HG02870 (cell line): ENCODE data around the gene BAAT.

ENCODE experiments used
- ATAC-seq: cut with Tn5 transposase; IDR thresholded peaks from one replicate; pipeline ENCODE4 v1.9.1; 2021; ENCODE audit warnings: mild to moderate bottlenecking, moderate library complexity; ENCODE audit not compliant: unreplicated experiment

BAAT gene

DNA sequence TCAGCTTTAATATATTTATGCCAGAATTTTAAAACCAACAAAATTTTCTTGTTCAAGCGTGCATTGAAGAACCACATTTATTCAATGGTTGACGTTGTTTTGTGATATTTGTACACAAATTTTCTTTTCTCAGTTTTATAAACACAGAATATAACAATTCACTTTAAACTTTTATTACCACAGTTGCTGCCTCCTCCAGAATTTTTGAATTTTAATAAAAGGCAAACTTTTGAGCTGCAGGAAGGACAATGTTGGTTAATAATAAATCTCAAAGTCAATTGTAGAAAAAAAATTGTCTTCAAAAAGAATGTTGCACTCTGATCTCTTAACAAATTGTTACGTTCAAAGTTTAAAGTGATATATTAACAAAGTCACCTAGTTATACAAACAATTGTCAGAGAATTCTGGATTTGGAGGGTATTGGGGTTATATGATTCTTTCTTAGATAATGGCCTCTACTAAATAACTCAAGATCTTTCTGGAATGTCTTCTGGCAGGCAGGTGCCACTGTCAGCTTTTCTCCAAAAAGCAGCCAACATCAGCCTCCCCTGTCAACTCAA, 60.5 kb downstream of the BAAT start:
- no peak for ATAC-seq

DNA sequence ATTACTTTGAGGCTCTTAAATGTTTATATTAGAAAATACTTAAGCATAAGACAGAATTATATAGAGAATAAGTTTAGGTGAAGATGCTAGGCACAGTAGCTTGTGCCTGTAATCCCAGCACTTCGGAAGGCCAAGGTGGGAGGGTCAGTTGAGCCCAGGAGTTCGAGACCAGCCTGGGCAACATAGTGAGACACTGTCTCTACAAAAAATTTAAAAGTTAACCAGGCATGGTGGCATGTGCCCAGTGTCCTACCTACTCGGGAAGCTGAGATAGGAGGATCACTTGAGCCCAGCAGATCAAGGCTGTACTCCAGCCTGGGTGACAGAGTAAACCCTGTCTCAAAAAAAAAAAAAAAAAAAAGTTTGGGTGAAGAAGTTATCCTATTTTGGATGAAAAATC, 61.7 kb downstream of the BAAT start:
- ATAC-seq, result no peak

DNA sequence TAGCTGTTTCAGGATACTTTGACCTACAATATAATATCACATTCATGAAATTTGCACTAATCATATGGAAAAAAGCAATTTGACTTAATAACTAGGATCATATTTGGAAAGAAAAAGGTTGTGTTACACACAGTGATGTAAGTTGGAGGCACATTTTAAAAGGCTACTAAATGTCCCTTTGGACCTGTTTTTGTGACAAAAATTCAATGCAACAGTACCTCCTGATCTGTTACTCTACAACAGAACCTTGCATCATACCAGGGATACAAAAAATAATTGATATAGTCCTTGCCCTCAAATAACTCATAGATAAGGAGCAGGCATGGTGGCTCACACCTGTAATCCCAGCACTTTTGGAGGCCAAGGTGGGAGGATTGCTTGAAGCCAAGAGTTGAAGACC, 67.1 kb downstream of the BAAT start:
- no peak for ATAC-seq

DNA sequence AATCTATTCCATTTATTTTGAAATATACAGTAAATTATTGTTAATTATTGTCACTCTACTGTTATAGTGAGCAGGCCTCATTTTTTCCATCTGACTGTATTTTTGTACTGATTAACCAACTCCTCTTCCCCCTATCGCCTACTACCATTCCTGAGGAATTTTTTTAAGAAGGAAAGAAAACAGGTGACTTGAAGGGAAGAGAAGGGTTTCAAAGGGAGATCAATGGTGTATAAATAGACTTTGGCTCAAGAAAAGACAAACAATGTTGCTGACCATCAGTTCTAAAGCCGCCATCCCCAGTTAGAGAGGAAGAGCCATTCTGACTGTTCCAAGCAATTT, 69.7 kb downstream of the BAAT start:
- no peak for ATAC-seq

DNA sequence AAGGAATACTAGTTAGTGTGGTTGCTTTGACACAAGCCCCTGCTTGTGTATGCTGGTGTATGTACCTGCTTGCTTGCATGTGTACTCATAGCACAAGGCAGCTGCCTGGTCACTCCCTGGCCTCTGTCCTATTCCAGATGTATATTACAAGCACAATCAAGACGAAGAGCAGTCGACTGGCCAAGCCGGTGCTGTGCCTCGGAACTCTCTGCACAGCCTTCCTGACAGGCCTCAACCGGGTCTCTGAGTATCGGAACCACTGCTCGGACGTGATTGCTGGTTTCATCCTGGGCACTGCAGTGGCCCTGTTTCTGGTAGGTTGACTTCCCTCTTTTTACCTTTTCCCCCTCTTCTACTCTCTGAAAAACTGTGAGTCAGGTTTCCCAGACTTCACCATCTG, 72.1 kb downstream of the BAAT start:
- no peak for ATAC-seq

DNA sequence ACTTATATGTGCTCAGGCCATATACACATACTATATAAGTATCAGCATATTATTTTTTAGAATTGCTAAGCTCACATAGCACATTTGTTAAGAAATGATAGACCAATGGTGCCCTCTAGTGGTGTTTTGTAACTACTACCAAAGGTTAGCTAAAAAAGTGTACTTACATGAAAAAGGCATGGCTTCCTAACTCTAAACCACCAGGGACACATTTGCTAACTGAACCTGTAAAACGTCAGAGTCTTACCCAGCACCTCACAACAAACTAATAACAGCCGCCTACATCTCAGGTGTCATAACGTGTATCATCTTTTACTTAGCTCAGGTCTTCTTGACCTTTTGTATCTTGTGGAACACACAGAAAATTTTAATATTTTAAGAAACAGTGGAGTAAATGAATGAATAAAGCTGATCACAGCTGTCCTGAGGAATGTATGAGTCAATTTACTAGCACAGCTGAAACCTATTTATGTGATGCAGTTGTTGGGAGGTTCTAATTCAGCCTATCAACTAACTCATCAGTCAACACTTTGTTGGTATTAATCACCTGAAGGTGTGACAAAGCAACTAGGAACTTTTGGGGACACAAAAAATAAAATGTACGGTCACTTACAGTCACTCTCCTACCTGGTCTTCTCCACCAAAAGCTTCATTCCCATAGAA, 72.9 kb downstream of the BAAT start:
- ATAC-seq, result peak; percentile 82

GRCh38 chr9:101311191-101311590, 73.6 kb downstream of the BAAT start:
- ATAC-seq, result no peak
